Stimulated activated effector memory CD8-positive, alpha-beta T cell treated with anti-CD3 and anti-CD28 coated beads, Interleukin-12 subunit alpha, Interleukin-12 subunit beta, amount 100 ng/mL, for 72 hours (primary cell): Measurements from ENCODE around the gene SNX19.

Experiments
- ATAC-seq: fragments of 150-1000 bp; cut with Tn5 transposase; 2 replicates; pipeline ENCODE4 v1.10.0; 2021
- DNase-seq, 2 donors: peaks; one replicate each; pipeline ENCODE4 v3.0.0; 2021 to 2022; ENCODE audit warnings: low spot score in 2 of 2
- H3K27ac Mint-ChIP-seq: one replicate; pipeline ENCODE4 v1.8.0; 2022; ENCODE audit warnings: mild to moderate bottlenecking, mixed read lengths
- H3K36me3 Mint-ChIP-seq: one replicate; pipeline ENCODE4 v1.8.0; 2022; ENCODE audit warnings: mild to moderate bottlenecking, mixed read lengths
- H3K4me1 Mint-ChIP-seq: one replicate; pipeline ENCODE4 v1.8.0; 2022; ENCODE audit warnings: mixed read lengths
- H3K4me3 Mint-ChIP-seq: one replicate; pipeline ENCODE4 v1.8.0; 2022; ENCODE audit warnings: mild to moderate bottlenecking, mixed read lengths
- H3K9me3 Mint-ChIP-seq: one replicate; pipeline ENCODE4 v1.8.0; 2022; ENCODE audit warnings: mixed read lengths

The SNX19 gene

GRCh38 chr11:130913268-130913667 is 3.0 kb downstream of the SNX19 start:
- Mint-ChIP-seq H3K27ac (no peak overlapping the region), H3K4me3 (no peak overlapping the region), H3K9me3 (no peaks in the 10 kb centered on the region), H3K36me3 (peaks cover 51% of the 10 kb centered on the region), H3K4me1 (peaks cover 34% of the 10 kb centered on the region)
- no peak for ATAC-seq
- no peak for DNase-seq

- peaks cover 58% of the 10 kb centered on the region for H3K36me3 Mint-ChIP-seq
- no peak overlapping the region for H3K4me3 Mint-ChIP-seq
- peaks cover 40% of the 10 kb centered on the region for H3K4me1 Mint-ChIP-seq
- no peak overlapping the region for H3K27ac Mint-ChIP-seq
- DNase-seq (no peak), ATAC-seq (no peak)
- H3K9me3 Mint-ChIP-seq = no peaks in the 10 kb centered on the region
Observed at GRCh38 chr11:130912552-130912951, 3.7 kb downstream of the SNX19 start.

- H3K36me3 Mint-ChIP-seq = peaks cover 70% of the 10 kb centered on the region
Observed at GRCh38 chr11:130911306-130911705, 5.0 kb downstream of the SNX19 start.

GRCh38 chr11:130909650-130910049 is 6.6 kb downstream of the SNX19 start:
- DNase-seq = no peak
- H3K4me3 Mint-ChIP-seq = no peak overlapping the region
- peaks cover 42% of the 10 kb centered on the region for H3K4me1 Mint-ChIP-seq
- no peaks in the 10 kb centered on the region for H3K9me3 Mint-ChIP-seq
- peaks cover 82% of the 10 kb centered on the region for H3K36me3 Mint-ChIP-seq
- H3K27ac Mint-ChIP-seq = peak overlapping the region; percentile 48
- no peak for ATAC-seq

More at GRCh38 chr11:130911306-130911705, 5.0 kb downstream of the SNX19 start:
- DNase-seq = no peak
- no peak for ATAC-seq
- Mint-ChIP-seq H3K9me3 (no peaks in the 10 kb centered on the region), H3K27ac (no peak overlapping the region), H3K4me1 (peaks cover 42% of the 10 kb centered on the region), H3K4me3 (no peak overlapping the region)

- peaks cover 35% of the 10 kb centered on the region for H3K4me1 Mint-ChIP-seq
- ATAC-seq (no peak), DNase-seq (no peak)
- no peak overlapping the region for H3K4me3 Mint-ChIP-seq
- peak overlapping the region; percentile 48 for H3K27ac Mint-ChIP-seq
- no peaks in the 10 kb centered on the region for H3K9me3 Mint-ChIP-seq
- peaks cover 84% of the 10 kb centered on the region for H3K36me3 Mint-ChIP-seq
Observed at GRCh38 chr11:130908770-130909625, 7.3 kb downstream of the SNX19 start.

- DNase-seq (no peak), ATAC-seq (no peak)
- Mint-ChIP-seq H3K27ac (peak overlapping the region; percentile 74), H3K4me3 (no peak overlapping the region), H3K36me3 (peaks cover 88% of the 10 kb centered on the region), H3K9me3 (no peaks in the 10 kb centered on the region), H3K4me1 (peaks cover 29% of the 10 kb centered on the region)
Observed at GRCh38 chr11:130908061-130908460, 8.2 kb downstream of the SNX19 start.

- Mint-ChIP-seq H3K27ac (peak overlapping the region; percentile 74), H3K4me1 (peaks cover 24% of the 10 kb centered on the region)
Observed at GRCh38 chr11:130907229-130907628, 9.1 kb downstream of the SNX19 start.

GRCh38 chr11:130906616-130907015 is 9.7 kb downstream of the SNX19 start:
- no peak for DNase-seq
- Mint-ChIP-seq H3K36me3 (peaks cover 99% of the 10 kb centered on the region), H3K9me3 (no peaks in the 10 kb centered on the region), H3K27ac (peak overlapping the region; percentile 74), H3K4me3 (no peak overlapping the region), H3K4me1 (peaks cover 22% of the 10 kb centered on the region)
- no peak for ATAC-seq

More at GRCh38 chr11:130907229-130907628, 9.1 kb downstream of the SNX19 start:
- Mint-ChIP-seq H3K9me3 (no peaks in the 10 kb centered on the region), H3K36me3 (peaks cover 95% of the 10 kb centered on the region), H3K4me3 (no peak overlapping the region)
- DNase-seq = no peak
- ATAC-seq = no peak

- no peaks in the 10 kb centered on the region for H3K9me3 Mint-ChIP-seq
- peaks cover 22% of the 10 kb centered on the region for H3K4me1 Mint-ChIP-seq
- DNase-seq (no peak), ATAC-seq (no peak)
- H3K4me3 Mint-ChIP-seq = no peak overlapping the region
- peaks cover 99% of the 10 kb centered on the region for H3K36me3 Mint-ChIP-seq
- no peak overlapping the region for H3K27ac Mint-ChIP-seq
Observed at GRCh38 chr11:130905512-130905911, 10.8 kb downstream of the SNX19 start.

- H3K36me3 Mint-ChIP-seq = peaks cover 99% of the 10 kb centered on the region
- no peak for ATAC-seq
- H3K4me1 Mint-ChIP-seq = peaks cover 17% of the 10 kb centered on the region
- DNase-seq = no peak
- no peak overlapping the region for H3K27ac Mint-ChIP-seq
- no peaks in the 10 kb centered on the region for H3K9me3 Mint-ChIP-seq
- H3K4me3 Mint-ChIP-seq = no peak overlapping the region
Observed at GRCh38 chr11:130904380-130904779, 11.9 kb downstream of the SNX19 start.

- H3K36me3 Mint-ChIP-seq = peaks cover 97% of the 10 kb centered on the region
- H3K27ac Mint-ChIP-seq = peak overlapping the region; percentile 41
- H3K9me3 Mint-ChIP-seq = no peaks in the 10 kb centered on the region
- no peak for ATAC-seq
- DNase-seq = no peak
- no peak overlapping the region for H3K4me3 Mint-ChIP-seq
- peaks cover 14% of the 10 kb centered on the region for H3K4me1 Mint-ChIP-seq
Observed at GRCh38 chr11:130902380-130902779, 13.9 kb downstream of the SNX19 start.

GRCh38 chr11:130899106-130899505 is 17.2 kb downstream of the SNX19 start:
- no peak overlapping the region for H3K4me3 Mint-ChIP-seq
- ATAC-seq (no peak), DNase-seq (no peak)
- H3K36me3 Mint-ChIP-seq = peaks cover 80% of the 10 kb centered on the region
- no peaks in the 10 kb centered on the region for H3K9me3 Mint-ChIP-seq
- peak overlapping the region; percentile 61 for H3K27ac Mint-ChIP-seq
- H3K4me1 Mint-ChIP-seq = peaks cover 11% of the 10 kb centered on the region

GRCh38 chr11:130897262-130898182 is 18.8 kb downstream of the SNX19 start:
- Mint-ChIP-seq H3K4me1 (peaks cover 11% of the 10 kb centered on the region), H3K9me3 (no peaks in the 10 kb centered on the region), H3K36me3 (peaks cover 64% of the 10 kb centered on the region), H3K27ac (peak overlapping the region; percentile 74), H3K4me3 (no peak overlapping the region)
- ATAC-seq = no peak
- DNase-seq = no peak

GRCh38 chr11:130894322-130895025 is 21.8 kb downstream of the SNX19 start:
- H3K36me3 Mint-ChIP-seq = peaks cover 34% of the 10 kb centered on the region
- no peak overlapping the region for H3K27ac Mint-ChIP-seq
- H3K4me1 Mint-ChIP-seq = peaks cover 11% of the 10 kb centered on the region
- H3K9me3 Mint-ChIP-seq = no peaks in the 10 kb centered on the region
- H3K4me3 Mint-ChIP-seq = no peak overlapping the region
- ATAC-seq = peak; percentile 81
- DNase-seq = peak; percentile 42 to 72

GRCh38 chr11:130892861-130893260 is 23.4 kb downstream of the SNX19 start:
- ATAC-seq = no peak
- Mint-ChIP-seq H3K4me1 (peaks cover 8% of the 10 kb centered on the region), H3K4me3 (no peak overlapping the region), H3K27ac (no peak overlapping the region), H3K36me3 (peaks cover 21% of the 10 kb centered on the region), H3K9me3 (no peaks in the 10 kb centered on the region)
- no peak for DNase-seq
